Gastrocnemius medialis (tissue), 4 donors: ENCODE data around the gene DMAC2.

Source experiments
- POLR2A ChIP-seq, 2 donors: fragments of 450-650 bp; IDR thresholded peaks; one replicate each; pipeline ENCODE4 v1.6.1; 2017; ENCODE audit warnings: antibody characterized with exemption in 2 of 2, mild to moderate bottlenecking in 2 of 2, moderate library complexity in 2 of 2
- TF ChIP-seq, protein P1 (sequence below), 5 experiments: fragments of 450-650 bp in 3 of 5; fragments of 200-600 bp in 2 of 5; sonication (generic) in 2 of 5; IDR thresholded peaks in 4 of 5; conservative IDR thresholded peaks in 1 of 5; 1 replicate in 4 of 5; 2 replicates in 1 of 5; pipeline ENCODE4 v1.5.1; 2016 to 2019; ENCODE audit warnings: antibody characterized with exemption in 5 of 5, mild to moderate bottlenecking in 3 of 5, moderate library complexity in 3 of 5

DNA sequence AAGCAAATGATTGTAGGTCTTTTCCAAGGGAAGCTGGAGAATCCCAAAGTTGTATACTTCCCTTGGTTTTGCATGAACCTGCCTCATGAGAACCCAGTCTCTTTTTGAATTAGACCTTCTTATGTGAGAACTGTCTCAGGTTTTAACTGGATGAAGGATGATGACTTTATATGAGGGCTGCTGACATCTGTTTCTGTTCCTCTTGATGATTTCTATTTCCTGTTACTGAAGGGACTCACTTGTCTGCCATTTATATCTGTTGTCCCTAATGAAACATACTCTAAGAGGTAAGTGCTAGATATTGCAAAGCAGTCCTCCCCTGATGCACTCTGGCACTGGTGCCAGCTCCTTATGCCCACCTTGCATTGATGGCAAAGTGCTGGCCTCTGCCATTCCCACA lies 36.9 kb upstream of the DMAC2 start:
- no peak for TF ChIP-seq POLR2A (IDR thresholded peaks at IDR 0.05)
- TF ChIP-seq, protein P1, sequence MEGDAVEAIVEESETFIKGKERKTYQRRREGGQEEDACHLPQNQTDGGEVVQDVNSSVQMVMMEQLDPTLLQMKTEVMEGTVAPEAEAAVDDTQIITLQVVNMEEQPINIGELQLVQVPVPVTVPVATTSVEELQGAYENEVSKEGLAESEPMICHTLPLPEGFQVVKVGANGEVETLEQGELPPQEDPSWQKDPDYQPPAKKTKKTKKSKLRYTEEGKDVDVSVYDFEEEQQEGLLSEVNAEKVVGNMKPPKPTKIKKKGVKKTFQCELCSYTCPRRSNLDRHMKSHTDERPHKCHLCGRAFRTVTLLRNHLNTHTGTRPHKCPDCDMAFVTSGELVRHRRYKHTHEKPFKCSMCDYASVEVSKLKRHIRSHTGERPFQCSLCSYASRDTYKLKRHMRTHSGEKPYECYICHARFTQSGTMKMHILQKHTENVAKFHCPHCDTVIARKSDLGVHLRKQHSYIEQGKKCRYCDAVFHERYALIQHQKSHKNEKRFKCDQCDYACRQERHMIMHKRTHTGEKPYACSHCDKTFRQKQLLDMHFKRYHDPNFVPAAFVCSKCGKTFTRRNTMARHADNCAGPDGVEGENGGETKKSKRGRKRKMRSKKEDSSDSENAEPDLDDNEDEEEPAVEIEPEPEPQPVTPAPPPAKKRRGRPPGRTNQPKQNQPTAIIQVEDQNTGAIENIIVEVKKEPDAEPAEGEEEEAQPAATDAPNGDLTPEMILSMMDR (IDR thresholded peaks at IDR 0.05 in 4 of 5, conservative IDR thresholded peaks at IDR 0.05 in 1 of 5), result no peak
